ENCODE data around the gene GYS2. TPM values are rescaled to one million over a fixed set of nuclear protein-coding genes. Genes with fewer than 3 reads are reported as not detected.
"Not testable (repeated sequence)": the region's sequence is repeated elsewhere in the genome, so short reads cannot be mapped to it uniquely, and the experiment has no call there.

GYS2 gene
- total RNA-seq, 1 experiment from 2014 or later = not detected

GRCh38 chr12:21627924-21628323 is 23.3 kb upstream of the GYS2 start:
- Histone ChIP-seq H3K9me3 (replicated peaks) (no peaks in the 10 kb centered on the region), H3K27ac (no peak overlapping the region), H3K36me3 (0 out of 2 replicates have a peak, but pooled peaks cover 2% of the 10 kb centered on the region), H3K4me1 (replicated peaks) (no peaks in the 10 kb centered on the region), H3K4me3 (no peak overlapping the region), H3K27me3 (replicated peaks) (no peaks in the 10 kb centered on the region)
- DNase-seq (ENCODE audit: low read depth in 1 of 2, low spot score in 2 of 2) = no peak

- H3K4me3 ChIP-seq = no peak overlapping the region
- no peaks in the 10 kb centered on the region for H3K36me3 ChIP-seq
- H3K27me3 ChIP-seq (replicated peaks) = no peaks in the 10 kb centered on the region
- DNase-seq (ENCODE audit: low read depth in 1 of 2, low spot score in 2 of 2) = no peak
- no peak overlapping the region for H3K27ac ChIP-seq
- no peaks in the 10 kb centered on the region for H3K4me1 ChIP-seq (replicated peaks)
- no peaks in the 10 kb centered on the region for H3K9me3 ChIP-seq (replicated peaks)
Observed at GRCh38 chr12:21618566-21618965, 13.9 kb upstream of the GYS2 start.

- Histone ChIP-seq H3K27ac (no peak overlapping the region), H3K9me3 (replicated peaks) (no peaks in the 10 kb centered on the region), H3K4me3 (no peak overlapping the region), H3K4me1 (replicated peaks) (no peaks in the 10 kb centered on the region), H3K27me3 (replicated peaks) (no peaks in the 10 kb centered on the region), H3K36me3 (no peaks in the 10 kb centered on the region)
- DNase-seq (ENCODE audit: low read depth in 1 of 2, low spot score in 2 of 2) = no peak
Observed at GRCh38 chr12:21617030-21617429, 12.4 kb upstream of the GYS2 start.

GRCh38 chr12:21615431-21615830 is 10.8 kb upstream of the GYS2 start:
- H3K36me3 ChIP-seq = no peaks in the 10 kb centered on the region
- no peaks in the 10 kb centered on the region for H3K9me3 ChIP-seq (replicated peaks)
- H3K27me3 ChIP-seq (replicated peaks) = no peaks in the 10 kb centered on the region
- H3K4me3 ChIP-seq = no peak overlapping the region
- H3K27ac ChIP-seq = no peak overlapping the region
- no peaks in the 10 kb centered on the region for H3K4me1 ChIP-seq (replicated peaks)
- no peak for DNase-seq (ENCODE audit: low read depth in 1 of 2, low spot score in 2 of 2)

GRCh38 chr12:21614506-21614905 is 9.9 kb upstream of the GYS2 start:
- Histone ChIP-seq H3K36me3 (no peaks in the 10 kb centered on the region), H3K27me3 (replicated peaks) (no peaks in the 10 kb centered on the region), H3K9me3 (replicated peaks) (no peaks in the 10 kb centered on the region), H3K4me3 (no peak overlapping the region), H3K4me1 (replicated peaks) (no peaks in the 10 kb centered on the region), H3K27ac (no peak overlapping the region)
- no peak for DNase-seq (ENCODE audit: low read depth in 1 of 2, low spot score in 2 of 2)

GRCh38 chr12:21613931-21614330 is 9.3 kb upstream of the GYS2 start:
- DNase-seq (ENCODE audit: low read depth in 1 of 2, low spot score in 2 of 2) = no peak
- Histone ChIP-seq H3K9me3 (replicated peaks) (no peaks in the 10 kb centered on the region), H3K4me3 (no peak overlapping the region), H3K27ac (no peak overlapping the region), H3K36me3 (no peaks in the 10 kb centered on the region), H3K27me3 (replicated peaks) (no peaks in the 10 kb centered on the region), H3K4me1 (replicated peaks) (no peaks in the 10 kb centered on the region)

- no peak for DNase-seq (ENCODE audit: low read depth in 1 of 2, low spot score in 2 of 2)
- no peaks in the 10 kb centered on the region for H3K4me1 ChIP-seq (replicated peaks)
- no peaks in the 10 kb centered on the region for H3K9me3 ChIP-seq (replicated peaks)
- H3K27ac ChIP-seq = no peak overlapping the region
- no peak overlapping the region for H3K4me3 ChIP-seq
- H3K27me3 ChIP-seq (replicated peaks) = no peaks in the 10 kb centered on the region
- no peaks in the 10 kb centered on the region for H3K36me3 ChIP-seq
Observed at GRCh38 chr12:21608196-21608595, 3.5 kb upstream of the GYS2 start.

GRCh38 chr12:21607701-21608100 is 3.1 kb upstream of the GYS2 start:
- Histone ChIP-seq H3K4me3 (no peak overlapping the region), H3K27me3 (replicated peaks) (no peaks in the 10 kb centered on the region), H3K36me3 (no peaks in the 10 kb centered on the region), H3K27ac (no peak overlapping the region), H3K4me1 (replicated peaks) (no peaks in the 10 kb centered on the region), H3K9me3 (replicated peaks) (no peaks in the 10 kb centered on the region)
- no peak for DNase-seq (ENCODE audit: low read depth in 1 of 2, low spot score in 2 of 2)

- Histone ChIP-seq H3K4me1 (replicated peaks) (no peaks in the 10 kb centered on the region), H3K36me3 (no peaks in the 10 kb centered on the region), H3K9me3 (replicated peaks) (no peaks in the 10 kb centered on the region), H3K4me3 (no peak overlapping the region), H3K27ac (no peak overlapping the region), H3K27me3 (replicated peaks) (no peaks in the 10 kb centered on the region)
- DNase-seq (ENCODE audit: low read depth in 1 of 2, low spot score in 2 of 2) = no peak
Observed at GRCh38 chr12:21606175-21606574, 1.5 kb upstream of the GYS2 start.

GRCh38 chr12:21602774-21603173 is 1.9 kb downstream of the GYS2 start:
- no peak overlapping the region for H3K27ac ChIP-seq
- DNase-seq (ENCODE audit: low read depth in 1 of 2, low spot score in 2 of 2) = no peak
- no peaks in the 10 kb centered on the region for H3K27me3 ChIP-seq (replicated peaks)
- no peaks in the 10 kb centered on the region for H3K9me3 ChIP-seq (replicated peaks)
- H3K36me3 ChIP-seq = no peaks in the 10 kb centered on the region
- H3K4me1 ChIP-seq (replicated peaks) = no peaks in the 10 kb centered on the region
- no peak overlapping the region for H3K4me3 ChIP-seq

- H3K4me1 ChIP-seq (replicated peaks) = no peaks in the 10 kb centered on the region
- H3K9me3 ChIP-seq (replicated peaks) = no peaks in the 10 kb centered on the region
- no peak overlapping the region for H3K27ac ChIP-seq
- no peaks in the 10 kb centered on the region for H3K27me3 ChIP-seq (replicated peaks)
- no peak overlapping the region for H3K4me3 ChIP-seq
- DNase-seq (ENCODE audit: low read depth in 1 of 2, low spot score in 2 of 2) = no peak
- H3K36me3 ChIP-seq = no peaks in the 10 kb centered on the region
Observed at GRCh38 chr12:21600196-21600595, 4.5 kb downstream of the GYS2 start.

- no peak overlapping the region for H3K4me3 ChIP-seq
- H3K27me3 ChIP-seq (replicated peaks) = no peaks in the 10 kb centered on the region
- no peaks in the 10 kb centered on the region for H3K4me1 ChIP-seq (replicated peaks)
Observed at GRCh38 chr12:21599143-21599999, 5.3 kb downstream of the GYS2 start.

GRCh38 chr12:21598651-21599050 is 6.0 kb downstream of the GYS2 start:
- Histone ChIP-seq H3K9me3 (replicated peaks) (no peaks in the 10 kb centered on the region), H3K27ac (no peak overlapping the region), H3K4me1 (replicated peaks) (no peaks in the 10 kb centered on the region), H3K36me3 (no peaks in the 10 kb centered on the region), H3K27me3 (replicated peaks) (no peaks in the 10 kb centered on the region), H3K4me3 (no peak overlapping the region)
- no peak for DNase-seq (ENCODE audit: low read depth in 1 of 2, low spot score in 2 of 2)

More at GRCh38 chr12:21599143-21599999, 5.3 kb downstream of the GYS2 start:
- Histone ChIP-seq H3K36me3 (no peaks in the 10 kb centered on the region), H3K9me3 (replicated peaks) (no peaks in the 10 kb centered on the region), H3K27ac (no peak overlapping the region)
- DNase-seq (ENCODE audit: low read depth in 1 of 2, low spot score in 2 of 2) = no peak

GRCh38 chr12:21595356-21595755 is 9.3 kb downstream of the GYS2 start:
- DNase-seq (ENCODE audit: low read depth in 1 of 2, low spot score in 2 of 2); H3K9me3 ChIP-seq (replicated peaks): not testable (repeated sequence)

GRCh38 chr12:21585485-21585884 is 19.2 kb downstream of the GYS2 start:
- H3K27me3 ChIP-seq (replicated peaks) = no peaks in the 10 kb centered on the region
- H3K36me3 ChIP-seq = no peaks in the 10 kb centered on the region
- H3K4me1 ChIP-seq (replicated peaks) = no peaks in the 10 kb centered on the region
- H3K9me3 ChIP-seq (replicated peaks) = no peaks in the 10 kb centered on the region; the same call in 1 of the 2 replicates
- no peak overlapping the region for H3K27ac ChIP-seq
- no peak for DNase-seq (ENCODE audit: low read depth in 1 of 2, low spot score in 2 of 2)
- H3K4me3 ChIP-seq = no peak overlapping the region

More at GRCh38 chr12:21595356-21595755, 9.3 kb downstream of the GYS2 start:
- not testable (repeated sequence) for H3K4me3 ChIP-seq; H3K36me3 ChIP-seq; H3K27me3 ChIP-seq (replicated peaks); H3K27ac ChIP-seq; H3K4me1 ChIP-seq (replicated peaks)

Measured in SJSA1 (cell line).